HG02623 (cell line): Measurements from ENCODE around the gene TMEM63C.

Experiments
- ATAC-seq: cut with Tn5 transposase; IDR thresholded peaks from one replicate; pipeline ENCODE4 v1.9.1; 2021; ENCODE audit warnings: moderate library complexity; ENCODE audit not compliant: unreplicated experiment

Gene TMEM63C

GRCh38 chr14:77194706-77195105 is 13.1 kb downstream of the TMEM63C start:
- no peak for ATAC-seq

DNA sequence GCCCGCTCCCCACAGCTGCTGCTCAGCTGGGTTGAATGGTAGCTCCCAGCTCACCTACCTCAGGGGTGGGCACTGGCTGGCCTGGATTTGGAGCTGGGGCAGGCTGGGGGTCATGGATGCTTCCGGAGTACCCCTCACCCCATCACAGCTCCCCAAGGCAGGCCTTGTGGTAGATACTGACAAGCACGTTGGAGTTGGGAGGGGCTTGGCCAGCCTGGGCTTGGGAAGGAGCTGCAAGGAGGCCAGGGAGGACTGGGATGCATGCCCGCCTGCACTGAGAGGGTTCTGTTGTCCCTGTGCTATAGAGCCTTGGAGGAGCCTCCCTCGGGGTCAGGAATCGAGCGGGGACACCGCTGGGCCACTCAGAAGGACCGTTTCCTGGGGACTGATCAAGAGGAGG is 14.2 kb downstream of the TMEM63C start:
- no peak for ATAC-seq

DNA sequence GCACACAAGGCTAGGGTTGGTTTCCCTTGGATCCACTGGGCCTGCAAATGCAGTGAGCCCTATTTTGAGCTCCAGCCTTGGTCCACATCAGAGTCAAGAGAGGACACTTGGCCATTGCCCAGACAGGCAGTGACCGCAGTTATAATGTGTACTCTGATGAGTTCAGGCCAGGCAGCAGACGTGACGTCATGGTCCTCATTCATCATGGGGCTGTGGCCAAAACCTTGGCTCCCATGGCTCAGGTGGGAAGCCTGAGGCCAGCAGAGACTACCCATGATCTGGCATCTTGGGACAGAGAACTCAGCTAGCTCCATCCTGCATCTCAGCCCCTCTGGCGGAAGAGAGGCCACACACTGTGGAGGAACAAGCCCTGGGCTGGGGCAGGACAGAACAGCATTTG is 16.4 kb downstream of the TMEM63C start:
- ATAC-seq: no peak

DNA sequence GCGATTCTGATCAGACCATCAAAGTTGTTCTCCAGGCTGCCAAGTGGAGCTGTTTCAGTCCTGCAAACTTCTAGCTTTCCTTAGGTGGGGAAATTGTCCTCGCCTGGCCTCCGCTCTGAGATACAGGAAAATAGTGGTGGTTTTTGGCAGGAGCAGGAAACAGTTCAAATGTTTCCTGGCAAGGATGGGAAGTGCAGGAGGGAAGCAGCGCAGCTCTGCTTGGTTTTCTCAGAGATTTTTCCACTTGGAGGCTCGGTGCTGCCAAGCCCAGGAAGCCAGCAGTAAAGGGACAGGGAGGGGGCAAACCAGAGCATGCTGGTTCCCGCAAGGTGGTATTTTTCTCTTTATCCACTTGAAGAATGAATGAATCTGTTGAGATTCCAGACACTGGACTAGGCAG is 17.0 kb downstream of the TMEM63C start:
- no peak for ATAC-seq

DNA sequence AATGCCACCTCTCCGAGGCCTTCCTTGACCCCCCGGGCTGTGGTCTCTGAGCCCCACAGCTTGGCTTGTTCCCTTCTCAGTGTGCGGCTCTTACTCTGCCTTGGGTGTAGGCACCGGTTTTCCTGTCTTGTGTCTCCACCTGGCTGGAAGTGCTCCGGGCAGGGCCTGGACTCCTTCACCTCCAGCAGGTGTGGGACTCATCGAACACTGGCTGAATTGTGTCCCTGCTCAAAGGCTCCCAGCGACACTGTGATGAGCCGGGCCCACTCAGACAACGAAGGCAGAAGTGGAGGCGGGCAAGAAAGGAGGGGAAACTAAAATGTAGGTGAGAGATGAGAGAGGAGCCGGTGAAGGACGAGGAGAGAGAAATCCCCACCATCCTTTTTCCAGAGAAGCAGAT is 18.0 kb downstream of the TMEM63C start:
- no peak for ATAC-seq

GRCh38 chr14:77200406-77200985 is 18.9 kb downstream of the TMEM63C start:
- no peak for ATAC-seq

- ATAC-seq: no peak
Measured at GRCh38 chr14:77201696-77202095, 20.1 kb downstream of the TMEM63C start.

DNA sequence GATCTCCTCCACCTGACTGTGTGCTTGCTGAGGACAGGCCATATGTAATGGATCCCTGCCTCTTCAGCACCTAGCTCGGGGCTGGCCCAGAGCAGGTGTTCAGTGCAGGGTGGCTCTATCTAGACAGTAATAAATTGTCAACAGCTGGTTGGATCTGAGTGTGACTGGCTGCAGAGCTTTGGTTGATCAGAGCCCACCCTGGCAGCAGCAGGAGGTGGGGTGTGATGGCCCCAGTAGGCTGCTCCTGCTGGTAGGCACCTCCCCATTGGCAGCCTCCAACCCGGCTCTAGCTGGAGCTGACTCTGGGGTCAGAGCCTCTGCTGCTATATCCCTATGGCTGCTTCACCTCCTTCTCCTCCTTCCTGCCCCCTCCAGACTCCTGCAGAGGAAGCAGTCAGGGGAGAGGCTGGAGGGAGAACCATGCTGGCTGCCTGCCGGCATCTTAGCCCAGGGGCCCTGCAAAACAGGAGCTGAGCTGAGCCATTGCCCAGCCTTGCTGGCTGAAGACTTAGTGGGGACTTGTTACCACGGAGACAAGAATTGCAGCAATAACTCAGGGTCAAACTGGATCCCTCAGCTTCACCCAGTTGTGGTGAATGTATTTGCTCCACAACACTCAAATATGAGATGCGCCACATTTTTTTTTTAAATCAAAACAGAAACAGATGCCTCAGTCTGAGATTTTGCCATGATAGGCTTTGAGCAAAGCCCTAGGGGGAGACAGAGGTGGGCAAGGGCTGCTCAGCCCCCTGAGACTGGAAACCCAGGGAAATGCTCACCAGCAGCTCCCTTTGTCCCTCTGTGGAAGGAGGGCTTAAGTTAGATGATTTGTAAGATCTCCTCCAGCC is 22.2 kb downstream of the TMEM63C start:
- ATAC-seq: no peak

DNA sequence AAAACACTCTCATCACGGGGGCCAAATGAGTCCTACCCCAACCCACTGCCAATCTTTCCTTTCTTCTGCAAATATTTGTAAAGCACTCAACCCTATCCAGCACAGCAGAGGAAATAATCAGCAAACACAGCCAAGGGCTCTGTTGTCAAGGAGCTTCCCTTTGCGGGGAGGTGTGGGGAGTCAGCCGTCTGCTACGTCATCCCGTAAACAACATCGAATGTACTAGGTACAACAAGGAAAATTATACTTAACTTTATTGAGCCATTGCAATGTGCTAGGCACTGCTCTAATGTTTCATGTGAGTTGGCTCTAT is 22.8 kb downstream of the TMEM63C start:
- ATAC-seq: no peak

GRCh38 chr14:77204907-77205306 is 23.3 kb downstream of the TMEM63C start:
- ATAC-seq: no peak

GRCh38 chr14:77205566-77205965 is 24.0 kb downstream of the TMEM63C start:
- no peak for ATAC-seq

DNA sequence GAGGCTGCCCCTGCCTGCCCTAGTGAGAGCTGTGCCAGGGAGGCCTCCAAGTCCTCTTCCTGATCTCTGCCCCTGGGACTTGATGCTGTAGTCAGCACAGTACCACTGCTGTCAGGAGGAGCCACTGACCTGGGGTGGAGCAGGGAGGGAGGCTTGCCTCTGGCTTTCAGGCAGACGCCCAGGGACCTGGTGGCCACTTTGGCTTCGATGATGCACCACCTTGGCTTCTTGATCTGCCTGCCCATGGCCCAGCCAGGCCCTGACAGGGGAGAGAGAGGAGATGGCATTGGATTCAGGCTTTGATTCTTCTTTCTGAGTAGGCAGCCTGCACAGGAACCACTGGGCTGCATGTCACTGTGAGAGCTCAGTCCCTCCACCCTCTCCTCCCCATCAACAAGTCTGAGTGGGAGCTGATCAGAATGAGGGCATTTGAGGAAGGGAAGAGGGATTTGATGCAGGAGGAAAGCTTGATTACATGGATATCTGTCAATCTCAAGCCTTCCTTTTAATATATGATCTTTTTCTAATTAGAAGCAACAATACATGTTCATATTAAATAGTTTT is 24.7 kb downstream of the TMEM63C start:
- no peak for ATAC-seq

DNA sequence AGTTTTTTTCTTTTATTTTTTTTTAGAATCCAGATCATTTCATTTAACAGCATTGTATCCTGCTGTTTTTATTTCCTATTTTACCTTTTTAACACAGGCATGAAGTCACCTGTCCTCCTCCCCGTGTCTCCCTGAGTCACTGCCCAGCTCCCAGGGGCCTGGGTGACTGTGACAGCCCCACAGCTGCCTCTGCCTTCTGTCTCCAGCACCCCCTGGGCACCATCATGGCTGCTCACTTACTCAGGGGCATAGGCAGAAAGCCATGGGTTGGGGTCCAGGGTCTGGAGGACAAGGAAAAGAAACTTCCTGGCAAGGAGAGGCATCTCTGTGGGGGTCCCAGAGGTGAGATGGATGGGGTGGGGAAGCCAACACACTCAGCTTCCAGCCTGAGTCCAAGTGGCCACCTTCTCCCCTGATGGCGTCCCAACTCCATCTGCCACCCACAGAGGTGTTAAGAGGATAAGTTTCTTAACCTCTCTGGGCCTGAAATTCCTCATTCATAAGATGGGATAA is 25.3 kb downstream of the TMEM63C start:
- ATAC-seq: no peak

- no peak for ATAC-seq
Measured at GRCh38 chr14:77208291-77208978, 26.8 kb downstream of the TMEM63C start.

GRCh38 chr14:77208979-77209318 is 27.4 kb downstream of the TMEM63C start:
- no peak for ATAC-seq

DNA sequence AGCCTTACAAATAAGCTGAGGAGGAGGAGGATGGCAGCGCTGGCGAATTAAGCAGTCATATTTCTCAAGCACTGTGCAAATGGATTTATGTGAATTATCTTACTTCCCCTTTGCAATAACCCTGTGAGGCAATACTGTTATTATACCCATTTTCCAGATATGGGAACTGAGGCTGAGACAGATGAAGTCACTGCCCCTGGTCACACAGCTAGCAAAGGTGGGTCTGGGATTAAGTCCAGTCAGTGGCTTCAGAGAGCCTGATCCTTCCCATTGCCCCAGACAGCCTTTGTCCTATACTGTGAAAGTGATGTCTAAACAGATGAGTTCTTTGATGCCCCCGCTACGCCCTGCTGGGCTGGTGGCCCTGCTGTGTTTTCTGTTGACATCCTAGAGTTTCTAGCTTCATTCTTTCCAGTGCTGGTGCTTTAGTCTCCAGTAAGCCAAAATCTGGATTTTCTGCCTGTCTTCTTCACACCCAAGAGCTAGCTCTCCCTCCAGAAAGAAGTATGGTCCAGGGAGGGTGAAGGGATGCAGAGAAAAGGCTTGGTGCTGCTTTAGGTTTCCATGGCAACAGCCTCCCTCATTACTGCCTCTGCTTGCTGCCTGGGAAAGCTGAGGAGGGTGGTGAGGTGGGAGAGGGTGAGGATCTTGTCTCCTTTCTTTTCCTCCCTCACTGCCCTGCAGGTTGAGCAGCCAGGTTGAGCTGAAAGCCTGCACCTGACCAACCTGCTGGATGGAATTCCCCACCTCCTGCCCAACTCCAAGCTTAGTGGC is 30.7 kb downstream of the TMEM63C start:
- ATAC-seq: no peak

DNA sequence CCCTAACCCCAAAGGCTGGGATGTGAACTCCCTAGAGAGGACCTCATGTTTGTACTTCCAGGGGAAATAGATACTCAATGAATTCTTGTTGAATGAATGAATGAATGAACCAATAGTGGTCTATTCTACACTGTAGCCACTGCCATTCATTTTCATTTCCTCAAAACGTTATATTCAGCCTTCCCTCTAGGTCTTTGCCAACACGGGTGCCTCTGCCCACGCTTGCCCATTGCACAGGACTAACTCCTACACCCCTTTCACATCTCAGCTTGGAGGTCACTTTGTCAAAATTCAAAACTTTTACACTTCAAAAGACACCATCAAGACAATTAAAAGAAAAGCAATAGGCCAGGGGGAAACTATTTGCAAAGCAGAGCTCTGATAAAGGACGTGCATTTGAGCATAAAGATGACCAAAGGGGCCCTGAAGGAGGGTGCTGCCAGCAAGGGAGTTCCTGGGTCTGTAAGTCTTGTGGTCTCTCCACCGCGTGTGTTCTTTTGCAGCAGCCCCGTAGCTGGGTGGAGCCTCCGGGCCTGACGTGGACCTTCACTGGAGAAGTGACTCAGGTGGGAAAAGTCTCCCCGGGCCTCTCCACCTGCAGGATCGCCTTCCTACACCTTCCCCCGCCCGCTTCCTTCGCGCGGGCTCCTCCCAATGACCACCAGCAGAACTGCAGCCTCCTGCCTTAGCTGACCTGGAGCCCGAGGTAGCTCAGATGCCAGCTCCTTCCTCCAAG is 31.5 kb downstream of the TMEM63C start:
- ATAC-seq: no peak

DNA sequence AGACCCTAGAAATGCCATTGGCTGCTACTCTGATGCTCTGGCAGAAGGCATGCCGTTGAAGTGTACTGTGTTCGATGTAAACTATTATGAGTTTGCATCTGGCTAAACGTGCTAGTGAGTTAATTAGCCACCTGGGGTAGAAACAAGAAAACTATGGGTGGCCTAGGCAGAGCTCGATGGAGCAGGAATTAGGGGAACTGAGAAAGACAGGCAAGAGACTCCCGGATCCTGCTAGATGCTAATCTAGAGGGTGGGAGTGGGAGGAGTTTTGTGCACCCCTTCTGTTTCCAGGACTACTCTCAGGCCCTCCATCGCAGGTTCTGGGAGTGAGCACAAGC is 32.0 kb downstream of the TMEM63C start:
- no peak for ATAC-seq

GRCh38 chr14:77214216-77214615 is 32.6 kb downstream of the TMEM63C start:
- no peak for ATAC-seq

DNA sequence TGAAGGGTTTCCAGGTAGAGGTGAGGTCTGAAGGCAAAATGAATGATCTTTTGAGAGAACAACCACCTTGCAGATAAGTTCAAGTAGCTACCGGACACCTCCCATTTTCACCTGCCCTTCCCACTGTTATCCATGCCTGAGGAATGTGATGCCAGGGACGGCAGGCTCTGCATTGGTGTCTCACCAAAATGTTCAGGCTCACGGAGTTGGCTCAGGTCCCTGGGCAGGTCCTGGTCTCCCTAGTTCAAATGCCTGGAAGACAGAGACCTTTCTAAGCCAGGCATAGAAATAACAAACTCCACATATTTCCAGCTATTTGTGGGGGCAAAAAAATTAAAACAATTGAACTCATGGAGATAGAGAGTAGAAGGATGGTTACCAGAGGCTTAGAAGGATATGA is 36.0 kb downstream of the TMEM63C start:
- ATAC-seq: no peak

GRCh38 chr14:77219591-77219990 is 38.0 kb downstream of the TMEM63C start:
- ATAC-seq: no peak
